Measurements from ENCODE around the gene COPB1. TPM values are rescaled to one million over a fixed set of nuclear protein-coding genes. Genes with fewer than 3 reads are reported as not detected.

COPB1 gene
- polyA plus RNA-seq, 4 donors, result 123 to 167 (median 144) TPM

- DNase-seq (ENCODE audit: low read depth in 4 of 4, low spot score in 2 of 4), result peak in 1 of 4 donors; percentile 28
Observed at GRCh38 chr11:14519597-14519916, 19.9 kb upstream of the COPB1 start.

GRCh38 chr11:14518820-14519219, 19.2 kb upstream of the COPB1 start:
- DNase-seq (ENCODE audit: low read depth in 4 of 4, low spot score in 2 of 4), result no peak

- DNase-seq (ENCODE audit: low read depth in 4 of 4, low spot score in 2 of 4), result no peak
Observed at GRCh38 chr11:14513800-14514199, 14.2 kb upstream of the COPB1 start.

- DNase-seq (ENCODE audit: low read depth in 4 of 4, low spot score in 2 of 4), result no peak
Observed at GRCh38 chr11:14506532-14506931, 6.9 kb upstream of the COPB1 start.

GRCh38 chr11:14503023-14503422, 3.4 kb upstream of the COPB1 start:
- no peak for DNase-seq (ENCODE audit: low read depth in 4 of 4, low spot score in 2 of 4)

GRCh38 chr11:14502039-14502438, 2.4 kb upstream of the COPB1 start:
- DNase-seq (ENCODE audit: low read depth in 4 of 4, low spot score in 2 of 4), result no peak

- peak; percentile 30 to 56 (median 40) for DNase-seq (ENCODE audit: low read depth in 4 of 4, low spot score in 2 of 4)
Observed at GRCh38 chr11:14500181-14500651, 605 bp upstream of the COPB1 start.

- peak; percentile 11 to 31 (median 18) for DNase-seq (ENCODE audit: low read depth in 4 of 4, low spot score in 2 of 4)
Observed at GRCh38 chr11:14499178-14499559, 442 bp downstream of the COPB1 start.

GRCh38 chr11:14480716-14481115, 18.9 kb downstream of the COPB1 start:
- DNase-seq (ENCODE audit: low read depth in 4 of 4, low spot score in 2 of 4), result no peak

GRCh38 chr11:14471127-14471526, 28.5 kb downstream of the COPB1 start:
- no peak for DNase-seq (ENCODE audit: low read depth in 4 of 4, low spot score in 2 of 4)

GRCh38 chr11:14463623-14464022, 36.0 kb downstream of the COPB1 start:
- no peak for DNase-seq (ENCODE audit: low read depth in 4 of 4, low spot score in 2 of 4)

GRCh38 chr11:14460147-14460546, 39.5 kb downstream of the COPB1 start:
- DNase-seq (ENCODE audit: low read depth in 4 of 4, low spot score in 2 of 4), result no peak

GRCh38 chr11:14458377-14458776, 41.2 kb downstream of the COPB1 start:
- DNase-seq (ENCODE audit: low read depth in 4 of 4, low spot score in 2 of 4), result no peak

GRCh38 chr11:14455648-14456430, 43.8 kb downstream of the COPB1 start:
- DNase-seq (ENCODE audit: low read depth in 4 of 4, low spot score in 2 of 4), result no peak

- DNase-seq (ENCODE audit: low read depth in 4 of 4, low spot score in 2 of 4), result peak in 2 of 4 donors; percentile 9 to 17
Observed at GRCh38 chr11:14454861-14455632, 44.6 kb downstream of the COPB1 start.

GRCh38 chr11:14451825-14452224, 47.8 kb downstream of the COPB1 start:
- no peak for DNase-seq (ENCODE audit: low read depth in 4 of 4, low spot score in 2 of 4)

- no peak for DNase-seq (ENCODE audit: low read depth in 4 of 4, low spot score in 2 of 4)
Observed at GRCh38 chr11:14449302-14449714, 50.3 kb downstream of the COPB1 start.

GRCh38 chr11:14448240-14448639, 51.4 kb downstream of the COPB1 start:
- DNase-seq (ENCODE audit: low read depth in 4 of 4, low spot score in 2 of 4), result no peak

- DNase-seq (ENCODE audit: low read depth in 4 of 4, low spot score in 2 of 4), result no peak
Observed at GRCh38 chr11:14446701-14447169, 52.9 kb downstream of the COPB1 start.

- no peak for DNase-seq (ENCODE audit: low read depth in 4 of 4, low spot score in 2 of 4)
Observed at GRCh38 chr11:14445542-14446530, 53.8 kb downstream of the COPB1 start.
